ENCODE results near the gene ATAD5.

Gene ATAD5

GRCh38 chr17:30854146-30854545, 22.4 kb downstream of the ATAD5 start:
- Histone ChIP-seq H3K36me3 (ENCODE audit: control insufficient read depth in 2 of 2, insufficient read depth in 2 of 2, low read length in 2 of 2) (no peaks in the 10 kb centered on the region), H3K9ac (ENCODE audit: low read depth in 1 of 2, low read length in 2 of 2) (no peak overlapping the region), H3K27ac (ENCODE audit: low read depth in 2 of 2, low read length in 2 of 2) (no peak overlapping the region), H3K27me3 (ENCODE audit: control insufficient read depth in 2 of 2, insufficient read depth in 2 of 2, low read length in 2 of 2) (no peaks in the 10 kb centered on the region), H3K4me3 (ENCODE audit: low read length in 2 of 2) (no peak overlapping the region), H3K9me3 (ENCODE audit: control insufficient read depth in 2 of 2, low read length in 2 of 2) (no peaks in the 10 kb centered on the region), H3K4me1 (ENCODE audit: control insufficient read depth in 2 of 2, insufficient read depth in 2 of 2, low read length in 2 of 2) (no peaks in the 10 kb centered on the region)

GRCh38 chr17:30858556-30859250, 26.9 kb downstream of the ATAD5 start:
- H3K9ac ChIP-seq (ENCODE audit: low read depth in 1 of 2, low read length in 2 of 2) = no peak overlapping the region
- no peaks in the 10 kb centered on the region for H3K36me3 ChIP-seq (ENCODE audit: control insufficient read depth in 2 of 2, insufficient read depth in 2 of 2, low read length in 2 of 2)
- no peaks in the 10 kb centered on the region for H3K27me3 ChIP-seq (ENCODE audit: control insufficient read depth in 2 of 2, insufficient read depth in 2 of 2, low read length in 2 of 2)
- H3K4me1 ChIP-seq (ENCODE audit: control insufficient read depth in 2 of 2, insufficient read depth in 2 of 2, low read length in 2 of 2) = no peaks in the 10 kb centered on the region
- H3K9me3 ChIP-seq (ENCODE audit: control insufficient read depth in 2 of 2, low read length in 2 of 2) = no peaks in the 10 kb centered on the region
- no peak overlapping the region for H3K4me3 ChIP-seq (ENCODE audit: low read length in 2 of 2)
- H3K27ac ChIP-seq (ENCODE audit: low read depth in 2 of 2, low read length in 2 of 2) = no peak overlapping the region

- no peak overlapping the region for H3K9ac ChIP-seq (ENCODE audit: low read depth in 1 of 2, low read length in 2 of 2)
- H3K27ac ChIP-seq (ENCODE audit: low read depth in 2 of 2, low read length in 2 of 2) = no peak overlapping the region
- no peaks in the 10 kb centered on the region for H3K27me3 ChIP-seq (ENCODE audit: control insufficient read depth in 2 of 2, insufficient read depth in 2 of 2, low read length in 2 of 2)
- H3K9me3 ChIP-seq (ENCODE audit: control insufficient read depth in 2 of 2, low read length in 2 of 2) = no peaks in the 10 kb centered on the region
- peaks cover 0 to 5% of the 10 kb centered on the region in 2 donors for H3K36me3 ChIP-seq (ENCODE audit: control insufficient read depth in 2 of 2, insufficient read depth in 2 of 2, low read length in 2 of 2)
- H3K4me1 ChIP-seq (ENCODE audit: control insufficient read depth in 2 of 2, insufficient read depth in 2 of 2, low read length in 2 of 2) = no peaks in the 10 kb centered on the region
- H3K4me3 ChIP-seq (ENCODE audit: low read length in 2 of 2) = no peak overlapping the region
These were observed 32.9 kb downstream of the ATAD5 start for GRCh38 chr17:30864636-30865035.

GRCh38 chr17:30869005-30869404, 37.2 kb downstream of the ATAD5 start:
- H3K9me3 ChIP-seq (ENCODE audit: control insufficient read depth in 2 of 2, low read length in 2 of 2) = no peaks in the 10 kb centered on the region
- H3K9ac ChIP-seq (ENCODE audit: low read depth in 1 of 2, low read length in 2 of 2) = no peak overlapping the region
- no peak overlapping the region for H3K4me3 ChIP-seq (ENCODE audit: low read length in 2 of 2)
- no peaks in the 10 kb centered on the region for H3K27me3 ChIP-seq (ENCODE audit: control insufficient read depth in 2 of 2, insufficient read depth in 2 of 2, low read length in 2 of 2)
- H3K4me1 ChIP-seq (ENCODE audit: control insufficient read depth in 2 of 2, insufficient read depth in 2 of 2, low read length in 2 of 2) = no peaks in the 10 kb centered on the region
- peaks cover 8% of the 10 kb centered on the region in 2 donors for H3K36me3 ChIP-seq (ENCODE audit: control insufficient read depth in 2 of 2, insufficient read depth in 2 of 2, low read length in 2 of 2)
- H3K27ac ChIP-seq (ENCODE audit: low read depth in 2 of 2, low read length in 2 of 2) = no peak overlapping the region

- Histone ChIP-seq H3K4me3 (ENCODE audit: low read length in 2 of 2) (no peak overlapping the region), H3K27me3 (ENCODE audit: control insufficient read depth in 2 of 2, insufficient read depth in 2 of 2, low read length in 2 of 2) (no peaks in the 10 kb centered on the region), H3K9me3 (ENCODE audit: control insufficient read depth in 2 of 2, low read length in 2 of 2) (no peaks in the 10 kb centered on the region), H3K9ac (ENCODE audit: low read depth in 1 of 2, low read length in 2 of 2) (no peak overlapping the region), H3K27ac (ENCODE audit: low read depth in 2 of 2, low read length in 2 of 2) (no peak overlapping the region), H3K4me1 (ENCODE audit: control insufficient read depth in 2 of 2, insufficient read depth in 2 of 2, low read length in 2 of 2) (no peaks in the 10 kb centered on the region), H3K36me3 (ENCODE audit: control insufficient read depth in 2 of 2, insufficient read depth in 2 of 2, low read length in 2 of 2) (no peaks in the 10 kb centered on the region)
These were observed 54.4 kb downstream of the ATAD5 start for GRCh38 chr17:30886187-30886586.

- Histone ChIP-seq H3K4me1 (ENCODE audit: control insufficient read depth in 2 of 2, insufficient read depth in 2 of 2, low read length in 2 of 2) (no peaks in the 10 kb centered on the region), H3K27ac (ENCODE audit: low read depth in 2 of 2, low read length in 2 of 2) (no peak overlapping the region), H3K9me3 (ENCODE audit: control insufficient read depth in 2 of 2, low read length in 2 of 2) (no peaks in the 10 kb centered on the region), H3K27me3 (ENCODE audit: control insufficient read depth in 2 of 2, insufficient read depth in 2 of 2, low read length in 2 of 2) (no peaks in the 10 kb centered on the region), H3K36me3 (ENCODE audit: control insufficient read depth in 2 of 2, insufficient read depth in 2 of 2, low read length in 2 of 2) (peaks cover 11 to 16% of the 10 kb centered on the region in 2 donors), H3K4me3 (ENCODE audit: low read length in 2 of 2) (no peak overlapping the region), H3K9ac (ENCODE audit: low read depth in 1 of 2, low read length in 2 of 2) (no peak overlapping the region)
These were observed 62.5 kb downstream of the ATAD5 start for GRCh38 chr17:30894236-30894635.

- peaks cover 11 to 27% of the 10 kb centered on the region in 2 donors for H3K36me3 ChIP-seq (ENCODE audit: control insufficient read depth in 2 of 2, insufficient read depth in 2 of 2, low read length in 2 of 2)
- H3K4me3 ChIP-seq (ENCODE audit: low read length in 2 of 2) = no peak overlapping the region
- H3K27ac ChIP-seq (ENCODE audit: low read depth in 2 of 2, low read length in 2 of 2) = no peak overlapping the region
- no peaks in the 10 kb centered on the region for H3K27me3 ChIP-seq (ENCODE audit: control insufficient read depth in 2 of 2, insufficient read depth in 2 of 2, low read length in 2 of 2)
- H3K9ac ChIP-seq (ENCODE audit: low read depth in 1 of 2, low read length in 2 of 2) = no peak overlapping the region
- no peaks in the 10 kb centered on the region for H3K4me1 ChIP-seq (ENCODE audit: control insufficient read depth in 2 of 2, insufficient read depth in 2 of 2, low read length in 2 of 2)
- no peaks in the 10 kb centered on the region for H3K9me3 ChIP-seq (ENCODE audit: control insufficient read depth in 2 of 2, low read length in 2 of 2)
These were observed 65.5 kb downstream of the ATAD5 start for GRCh38 chr17:30897311-30897710.

GRCh38 chr17:30905742-30906100, 74.0 kb downstream of the ATAD5 start:
- Histone ChIP-seq H3K4me3 (ENCODE audit: low read length in 2 of 2) (peak overlapping the region; percentile 83 to 92), H3K9me3 (ENCODE audit: control insufficient read depth in 2 of 2, low read length in 2 of 2) (no peaks in the 10 kb centered on the region), H3K27ac (ENCODE audit: low read depth in 2 of 2, low read length in 2 of 2) (peak overlapping the region; percentile 82 to 89), H3K36me3 (ENCODE audit: control insufficient read depth in 2 of 2, insufficient read depth in 2 of 2, low read length in 2 of 2) (peaks cover 0 to 10% of the 10 kb centered on the region in 2 donors), H3K4me1 (ENCODE audit: control insufficient read depth in 2 of 2, insufficient read depth in 2 of 2, low read length in 2 of 2) (peaks cover 0 to 4% of the 10 kb centered on the region in 2 donors), H3K27me3 (ENCODE audit: control insufficient read depth in 2 of 2, insufficient read depth in 2 of 2, low read length in 2 of 2) (no peaks in the 10 kb centered on the region), H3K9ac (ENCODE audit: low read depth in 1 of 2, low read length in 2 of 2) (peak overlapping the region; percentile 86 to 91)

GRCh38 chr17:30906101-30906911, 74.5 kb downstream of the ATAD5 start, which contains the start of gene TEFM:
TEFM (minus strand) TSS chr17:30906238; CDS start chr17:30906198, 40 bp downstream.
- Histone ChIP-seq H3K4me3 (ENCODE audit: low read length in 2 of 2) (peak within 1 kb of the TSS; percentile 83 to 92), H3K9ac (ENCODE audit: low read depth in 1 of 2, low read length in 2 of 2) (peak within 1 kb of the TSS; percentile 86 to 91), H3K27me3 (ENCODE audit: control insufficient read depth in 2 of 2, insufficient read depth in 2 of 2, low read length in 2 of 2) (no peaks in the 10 kb centered on the region), H3K9me3 (ENCODE audit: control insufficient read depth in 2 of 2, low read length in 2 of 2) (no peaks in the 10 kb centered on the region), H3K36me3 (ENCODE audit: control insufficient read depth in 2 of 2, insufficient read depth in 2 of 2, low read length in 2 of 2) (peaks cover 0 to 9% of the 10 kb centered on the region in 2 donors), H3K27ac (ENCODE audit: low read depth in 2 of 2, low read length in 2 of 2) (peak within 1 kb of the TSS; percentile 82 to 89), H3K4me1 (ENCODE audit: control insufficient read depth in 2 of 2, insufficient read depth in 2 of 2, low read length in 2 of 2) (peaks cover 0 to 4% of the 10 kb centered on the region in 2 donors)

GRCh38 chr17:30908717-30909420, 77.1 kb downstream of the ATAD5 start:
- H3K4me3 ChIP-seq (ENCODE audit: low read length in 2 of 2) = no peak overlapping the region
- peaks cover 0 to 4% of the 10 kb centered on the region in 2 donors for H3K4me1 ChIP-seq (ENCODE audit: control insufficient read depth in 2 of 2, insufficient read depth in 2 of 2, low read length in 2 of 2)
- H3K27ac ChIP-seq (ENCODE audit: low read depth in 2 of 2, low read length in 2 of 2) = no peak overlapping the region
- H3K9me3 ChIP-seq (ENCODE audit: control insufficient read depth in 2 of 2, low read length in 2 of 2) = no peaks in the 10 kb centered on the region
- peaks cover 0 to 1% of the 10 kb centered on the region in 2 donors for H3K36me3 ChIP-seq (ENCODE audit: control insufficient read depth in 2 of 2, insufficient read depth in 2 of 2, low read length in 2 of 2)
- H3K27me3 ChIP-seq (ENCODE audit: control insufficient read depth in 2 of 2, insufficient read depth in 2 of 2, low read length in 2 of 2) = no peaks in the 10 kb centered on the region
- no peak overlapping the region for H3K9ac ChIP-seq (ENCODE audit: low read depth in 1 of 2, low read length in 2 of 2)
